ENCODE measurements around the gene FOXN3.

DNA sequence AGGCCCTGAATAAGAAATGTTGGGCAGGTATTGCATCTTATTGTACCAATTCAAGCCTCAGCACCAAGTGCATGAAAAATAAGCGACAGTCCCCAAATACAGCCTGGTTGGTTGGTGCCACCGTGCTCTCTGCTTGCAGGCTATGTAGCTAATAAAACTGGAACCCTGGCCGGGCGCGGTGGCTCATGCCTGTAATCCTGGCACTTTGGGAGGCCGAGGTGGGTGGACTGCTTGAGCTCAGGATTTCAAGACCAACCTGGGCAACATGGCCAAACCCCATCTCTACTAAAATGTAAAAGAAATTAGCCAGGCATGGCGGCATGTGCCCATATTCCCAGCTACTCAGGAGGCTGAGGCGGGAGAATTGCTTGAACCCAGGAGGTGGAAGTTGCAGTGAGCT lies 25.5 kb downstream of the FOXN3 start:
- TF ChIP-seq, protein P1, sequence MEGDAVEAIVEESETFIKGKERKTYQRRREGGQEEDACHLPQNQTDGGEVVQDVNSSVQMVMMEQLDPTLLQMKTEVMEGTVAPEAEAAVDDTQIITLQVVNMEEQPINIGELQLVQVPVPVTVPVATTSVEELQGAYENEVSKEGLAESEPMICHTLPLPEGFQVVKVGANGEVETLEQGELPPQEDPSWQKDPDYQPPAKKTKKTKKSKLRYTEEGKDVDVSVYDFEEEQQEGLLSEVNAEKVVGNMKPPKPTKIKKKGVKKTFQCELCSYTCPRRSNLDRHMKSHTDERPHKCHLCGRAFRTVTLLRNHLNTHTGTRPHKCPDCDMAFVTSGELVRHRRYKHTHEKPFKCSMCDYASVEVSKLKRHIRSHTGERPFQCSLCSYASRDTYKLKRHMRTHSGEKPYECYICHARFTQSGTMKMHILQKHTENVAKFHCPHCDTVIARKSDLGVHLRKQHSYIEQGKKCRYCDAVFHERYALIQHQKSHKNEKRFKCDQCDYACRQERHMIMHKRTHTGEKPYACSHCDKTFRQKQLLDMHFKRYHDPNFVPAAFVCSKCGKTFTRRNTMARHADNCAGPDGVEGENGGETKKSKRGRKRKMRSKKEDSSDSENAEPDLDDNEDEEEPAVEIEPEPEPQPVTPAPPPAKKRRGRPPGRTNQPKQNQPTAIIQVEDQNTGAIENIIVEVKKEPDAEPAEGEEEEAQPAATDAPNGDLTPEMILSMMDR (IDR thresholded peaks at IDR 0.05 in 4 of 5, conservative IDR thresholded peaks at IDR 0.05 in 1 of 5): no peak
- no peak for TF ChIP-seq POLR2A (IDR thresholded peaks at IDR 0.05)

Data from gastrocnemius medialis (tissue), 4 donors.